Spleen (tissue), 11 donors: Measurements from ENCODE around the gene LRP1B. TPM values are rescaled to one million over a fixed set of nuclear protein-coding genes. Genes with fewer than 3 reads are reported as not detected.

Experiments used
- DNase-seq: peaks from one replicate; pipeline ENCODE4 v3.0.0-alpha.2; 2020
- H3K27ac ChIP-seq, 8 donors: fragments of 200-600 bp; sonication (generic) in 7 of 8; 1 replicate in 4 of 8; 2 replicates in 4 of 8; pipeline versions ENCODE4 v1.5.0 to v1.8.0; 2016 to 2021; ENCODE audit warnings: inconsistent platforms in 4 of 8, mild to moderate bottlenecking in 4 of 8, moderate library complexity in 1 of 8
- H3K27me3 ChIP-seq, 7 donors: fragments of 200-600 bp; sonication (generic) in 6 of 7; replicated peaks in 1 of 7; 1 replicate in 4 of 7; 2 replicates in 3 of 7; pipeline versions ENCODE4 v1.5.0 to v1.8.0; 2016 to 2021; ENCODE audit warnings: inconsistent platforms in 3 of 7, mild to moderate bottlenecking in 1 of 7
- H3K36me3 ChIP-seq, 6 donors: fragments of 200-600 bp; sonication (generic) in 5 of 6; 1 replicate in 4 of 6; 2 replicates in 2 of 6; pipeline versions ENCODE4 v1.5.0 to v1.8.0; 2016 to 2021; ENCODE audit warnings: inconsistent platforms in 2 of 6
- H3K4me1 ChIP-seq, 6 donors: fragments of 200-600 bp; sonication (generic) in 5 of 6; 1 replicate in 3 of 6; 2 replicates in 3 of 6; pipeline versions ENCODE4 v1.5.0 to v1.8.0; 2016 to 2021; ENCODE audit warnings: inconsistent platforms in 3 of 6
- H3K4me3 ChIP-seq, 8 donors: fragments of 200-600 bp; sonication (generic) in 7 of 8; 1 replicate in 4 of 8; 2 replicates in 4 of 8; pipeline versions ENCODE4 v1.5.0 to v1.8.0; 2016 to 2021; ENCODE audit warnings: inconsistent platforms in 4 of 8, mild to moderate bottlenecking in 4 of 8, moderate library complexity in 2 of 8
- H3K9me3 ChIP-seq, 8 donors: fragments of 200-600 bp; sonication (generic) in 7 of 8; 1 replicate in 4 of 8; 2 replicates in 4 of 8; pipeline versions ENCODE4 v1.5.0 to v1.8.0; 2016 to 2021; ENCODE audit warnings: inconsistent platforms in 4 of 8
- CTCF ChIP-seq, 11 experiments: fragments of 200-600 bp in 7 of 11; fragments of 450-650 bp in 4 of 11; sonication (generic) in 4 of 11; IDR thresholded peaks in 8 of 11; conservative IDR thresholded peaks in 3 of 11; 1 replicate in 7 of 11; 2 replicates in 4 of 11; pipeline versions ENCODE4 v1.4.0 to v1.8.0; 2016 to 2021; ENCODE audit warnings: antibody characterized with exemption in 11 of 11, inconsistent platforms in 4 of 11, mild to moderate bottlenecking in 1 of 11
- POLR2A ChIP-seq, 3 donors: fragments of 450-650 bp; IDR thresholded peaks; one replicate each; pipeline ENCODE4 v1.5.1; 2017; ENCODE audit warnings: antibody characterized with exemption in 3 of 3, mild to moderate bottlenecking in 1 of 3
- POLR2AphosphoS5 ChIP-seq, 3 donors: sonication (generic); formaldehyde crosslinking; IDR thresholded peaks; one replicate each; pipeline ENCODE4 v1.5.1; 2017; ENCODE audit warnings: antibody characterized with exemption in 3 of 3
- WGBS, 5 donors: extraction: QIAGEN DNeasy Blood & Tissue Kit in 3 of 5; methylation state at CpG; one replicate each; pipeline versions ENCODE4 v1.1.5 to v1.1.7; 2013 to 2018; 5-methylcytosine and 5-hydroxymethylcytosine counted together
- intact Hi-C: fragments of 100-400 bp; cut with DNase I; formaldehyde crosslinking; loops from one replicate; pipeline ENCODE4 v1.15.0; 2023; ENCODE audit warnings: low total_unique reads
- polyA plus RNA-seq, 3 donors: library from polyadenylated mRNA; stranded (reverse); fragments of 200-250 nt; gene quantifications; one replicate each; pipeline ENCODE4 v1.2.1, GENCODE V29; 2013
- total RNA-seq, 7 donors: library from RNA; depleted of rRNA in 3 of 7; stranded (reverse); fragments of >200 nt in 3 of 7; fragmentation: NEBNext Ultra II Directional in 4 of 7; extraction: Animal tissue kit (Norgen Biotek cat#: 25700) in 4 of 7; gene quantifications; one replicate each; pipeline versions ENCODE4 v1.1.0 to v1.2.1, GENCODE V29; 2016 to 2021
- donor health status: healthy with polysubstance abuse.
- donor health status: DM: no; HTN: no; CAD: no; lungs with moderate emphysema.
- donor health status: DM: no; HTN: no; CAD: no.
- donor health status: Bipolar disorder and iron deficiency.
- donor health status: healthy.
- donor health status: DM: no; HTN: no; CAD: no.
- donor health status: DM: yes; HTN: yes; CAD: no.

LRP1B gene
- total and polyA plus RNA-seq, 10 donors: 0.02 to 0.85 (median 0.08) TPM; not detected in 2

GRCh38 chr2:140836826-140837225 is 1294.0 kb downstream of the LRP1B start:
- 69 to 85% (median 79%) methylated on average over 2 of the region's 2 CpGs for WGBS, 5 donors
- H3K27ac ChIP-seq: no peak overlapping the region
- TF ChIP-seq POLR2AphosphoS5 (IDR thresholded peaks at IDR 0.05) (no peak), POLR2A (IDR thresholded peaks at IDR 0.05) (no peak), CTCF (IDR thresholded peaks at IDR 0.05 in 8 of 11, conservative IDR thresholded peaks at IDR 0.05 in 3 of 11) (no peak)
- intact Hi-C loops: no loop called here
- no peak for DNase-seq
- no peak overlapping the region for H3K4me3 ChIP-seq
- H3K4me1 ChIP-seq: no peaks in the 10 kb centered on the region
- no peaks in the 10 kb centered on the region for H3K36me3 ChIP-seq
- peaks cover 0 to 7% (median 1%) of the 10 kb centered on the region in 8 donors for H3K9me3 ChIP-seq
- H3K27me3 ChIP-seq: no peaks in the 10 kb centered on the region

- Histone ChIP-seq H3K27ac (no peak overlapping the region), H3K4me1 (no peaks in the 10 kb centered on the region), H3K36me3 (no peaks in the 10 kb centered on the region), H3K9me3 (peaks cover 0 to 15% (median 5%) of the 10 kb centered on the region in 8 donors), H3K27me3 (no peaks in the 10 kb centered on the region), H3K4me3 (no peak overlapping the region)
- TF ChIP-seq POLR2AphosphoS5 (IDR thresholded peaks at IDR 0.05) (no peak), POLR2A (IDR thresholded peaks at IDR 0.05) (no peak), CTCF (IDR thresholded peaks at IDR 0.05 in 8 of 11, conservative IDR thresholded peaks at IDR 0.05 in 3 of 11) (no peak)
- no peak for DNase-seq
- intact Hi-C loops: no loop called here
- WGBS, 5 donors: 35 to 44% (median 40%) methylated on average over 7 of the region's 7 CpGs
These were observed 1295.7 kb downstream of the LRP1B start for GRCh38 chr2:140835079-140835478.

GRCh38 chr2:140814141-140814540 is 1316.7 kb downstream of the LRP1B start:
- Histone ChIP-seq H3K27ac (no peak overlapping the region), H3K9me3 (peaks cover 0 to 11% (median 0%) of the 10 kb centered on the region in 8 donors), H3K36me3 (no peaks in the 10 kb centered on the region), H3K27me3 (no peaks in the 10 kb centered on the region), H3K4me1 (no peaks in the 10 kb centered on the region), H3K4me3 (no peak overlapping the region)
- WGBS, 5 donors: 60 to 82% (median 74%) methylated on average over 3 of the region's 3 CpGs
- intact Hi-C loops: no loop called here
- DNase-seq: no peak
- TF ChIP-seq POLR2A (IDR thresholded peaks at IDR 0.05) (no peak), CTCF (IDR thresholded peaks at IDR 0.05 in 8 of 11, conservative IDR thresholded peaks at IDR 0.05 in 3 of 11) (no peak), POLR2AphosphoS5 (IDR thresholded peaks at IDR 0.05) (no peak)

GRCh38 chr2:140808820-140809219 is 1322.0 kb downstream of the LRP1B start:
- Histone ChIP-seq H3K4me1 (no peaks in the 10 kb centered on the region), H3K27me3 (no peaks in the 10 kb centered on the region), H3K9me3 (no peaks in the 10 kb centered on the region), H3K4me3 (no peak overlapping the region), H3K36me3 (no peaks in the 10 kb centered on the region), H3K27ac (no peak overlapping the region)
- DNase-seq: no peak
- intact Hi-C loops: no loop called here
- WGBS, 5 donors: 67 to 93% (median 79%) methylated on average over 1 of the region's 1 CpG
- TF ChIP-seq CTCF (IDR thresholded peaks at IDR 0.05 in 8 of 11, conservative IDR thresholded peaks at IDR 0.05 in 3 of 11) (no peak), POLR2A (IDR thresholded peaks at IDR 0.05) (no peak), POLR2AphosphoS5 (IDR thresholded peaks at IDR 0.05) (no peak)
